Breast epithelium (tissue), 4 donors: Measurements from ENCODE around the gene RTP3. TPM values are rescaled to one million over a fixed set of nuclear protein-coding genes. Genes with fewer than 3 reads are reported as not detected.

Source experiments
- DNase-seq, 2 donors: peaks; one replicate each; pipeline ENCODE4 v3.0.0-alpha.2; 2019; ENCODE audit warnings: low spot score in 2 of 2
- H3K27ac ChIP-seq, 2 donors: fragments of 200-600 bp; sonication (generic) in 1 of 2; one replicate each; pipeline ENCODE4 v1.5.1; 2016 to 2019; ENCODE audit warnings: mild to moderate bottlenecking in 1 of 2
- H3K27me3 ChIP-seq, 2 donors: fragments of 200-600 bp; sonication (generic) in 1 of 2; one replicate each; pipeline versions ENCODE4 v1.5.1 to v1.6.0; 2017 to 2019; ENCODE audit warnings: control low read depth in 1 of 2, mild to moderate bottlenecking in 1 of 2
- H3K36me3 ChIP-seq: fragments of 200-600 bp; one replicate; pipeline ENCODE4 v1.5.1; 2019
- H3K4me1 ChIP-seq, 2 donors: fragments of 200-600 bp; sonication (generic); one replicate each; pipeline ENCODE4 v1.5.1; 2016 to 2019; ENCODE audit warnings: control low read depth in 1 of 2
- H3K4me3 ChIP-seq, 3 donors: fragments of 200-600 bp; sonication (generic); 1 replicate in 2 of 3; 2 replicates in 1 of 3; pipeline ENCODE4 v1.5.1; 2016 to 2019; ENCODE audit warnings: mild to moderate bottlenecking in 3 of 3, moderate library complexity in 2 of 3
- H3K9me3 ChIP-seq, 2 donors: fragments of 200-600 bp; sonication (generic) in 1 of 2; one replicate each; pipeline ENCODE4 v1.5.1; 2016 to 2019; ENCODE audit warnings: control low read depth in 1 of 2
- CTCF ChIP-seq, 3 donors: fragments of 450-650 bp; IDR thresholded peaks; one replicate each; pipeline ENCODE4 v1.5.1; 2016 to 2017; ENCODE audit warnings: antibody characterized with exemption in 3 of 3, mild to moderate bottlenecking in 3 of 3, moderate library complexity in 3 of 3
- POLR2A ChIP-seq: fragments of 450-650 bp; IDR thresholded peaks from one replicate; pipeline ENCODE4 v1.6.1; 2016; ENCODE audit warnings: antibody characterized with exemption, mild to moderate bottlenecking, moderate library complexity
- POLR2AphosphoS5 ChIP-seq, 3 donors: sonication (generic); formaldehyde crosslinking; IDR thresholded peaks; one replicate each; pipeline ENCODE4 v1.6.1; 2017; ENCODE audit warnings: antibody characterized with exemption in 3 of 3
- intact Hi-C: fragments of 100-400 bp; cut with DNase I; formaldehyde crosslinking; loops from one replicate; pipeline ENCODE4 v1.15.1; 2023; ENCODE audit warnings: low total_unique reads
- total RNA-seq, 3 donors: library from RNA; depleted of rRNA; stranded (reverse); fragments of >200 nt; gene quantifications; one replicate each; pipeline ENCODE4 v1.1.0, GENCODE V29; 2016

RTP3 gene
- total RNA-seq, 3 donors from 2014 or later, result not detected

- TF ChIP-seq POLR2AphosphoS5 (IDR thresholded peaks at IDR 0.05), result no peak
- no peak for TF ChIP-seq CTCF (IDR thresholded peaks at IDR 0.05)
- no peak for TF ChIP-seq POLR2A
- Histone ChIP-seq H3K27me3 (no peaks in the 10 kb centered on the region), H3K36me3 (no peaks in the 10 kb centered on the region), H3K27ac (no peak overlapping the region), H3K4me3 (no peak overlapping the region), H3K9me3 (no peaks in the 10 kb centered on the region), H3K4me1 (no peaks in the 10 kb centered on the region)
- intact Hi-C loops, result no loop called here
- DNase-seq, result no peak
Observed at GRCh38 chr3:46498916-46499519, 1.2 kb downstream of the RTP3 start.

GRCh38 chr3:46500656-46501635 lies 3.2 kb downstream of the RTP3 start:
- H3K27ac ChIP-seq, result no peak overlapping the region
- TF ChIP-seq CTCF (IDR thresholded peaks at IDR 0.05) (no peak), POLR2A (no peak), POLR2AphosphoS5 (IDR thresholded peaks at IDR 0.05) (no peak)
- H3K4me3 ChIP-seq, result no peak overlapping the region
- H3K4me1 ChIP-seq, result no peaks in the 10 kb centered on the region
- no peak for DNase-seq
- no peaks in the 10 kb centered on the region for H3K27me3 ChIP-seq
- H3K36me3 ChIP-seq, result no peaks in the 10 kb centered on the region
- intact Hi-C loops, result loop anchor here (10.0 kb wide), 1 partner anchor 134 kb away; no protein-coding TSS in a partner anchor
- no peaks in the 10 kb centered on the region for H3K9me3 ChIP-seq

- Histone ChIP-seq H3K4me3 (no peak overlapping the region), H3K4me1 (no peaks in the 10 kb centered on the region), H3K27me3 (no peaks in the 10 kb centered on the region), H3K9me3 (no peaks in the 10 kb centered on the region), H3K27ac (no peak overlapping the region), H3K36me3 (no peaks in the 10 kb centered on the region)
- TF ChIP-seq CTCF (IDR thresholded peaks at IDR 0.05) (no peak), POLR2AphosphoS5 (IDR thresholded peaks at IDR 0.05) (no peak), POLR2A (no peak)
- intact Hi-C loops, result loop anchor here (10.0 kb wide), 1 partner anchor 133 kb away; no protein-coding TSS in a partner anchor
- DNase-seq, result no peak
Observed at GRCh38 chr3:46501702-46502101, 3.9 kb downstream of the RTP3 start.

- no peak for TF ChIP-seq POLR2AphosphoS5 (IDR thresholded peaks at IDR 0.05)
- TF ChIP-seq CTCF (IDR thresholded peaks at IDR 0.05), result no peak
- no peak for TF ChIP-seq POLR2A
- Histone ChIP-seq H3K9me3 (no peaks in the 10 kb centered on the region), H3K4me1 (no peaks in the 10 kb centered on the region), H3K27ac (no peak overlapping the region), H3K36me3 (no peaks in the 10 kb centered on the region), H3K4me3 (no peak overlapping the region), H3K27me3 (no peaks in the 10 kb centered on the region)
- intact Hi-C loops, result loop anchor here (10.0 kb wide), 1 partner anchor 131 kb away; no protein-coding TSS in a partner anchor
- no peak for DNase-seq
Observed at GRCh38 chr3:46503200-46503874, 5.6 kb downstream of the RTP3 start.
